Esophagus (tissue), 2 donors: ENCODE measurements around the gene SDR42E2. TPM values are rescaled to one million over a fixed set of nuclear protein-coding genes. Genes with fewer than 3 reads are reported as not detected.
"Not testable (repeated sequence)": the region's sequence is repeated elsewhere in the genome, so short reads cannot be mapped to it uniquely, and the experiment has no call there.

Experiments used
- H3K27ac ChIP-seq, 2 donors: one replicate each; pipeline ENCODE4 v1.5.1; 2013; ENCODE audit warnings: low read depth in 2 of 2, mild to moderate bottlenecking in 2 of 2, inconsistent platforms in 1 of 2, low read length in 1 of 2, moderate library complexity in 1 of 2
- H3K27me3 ChIP-seq, 2 donors: one replicate each; pipeline ENCODE4 v1.6.1; 2013; ENCODE audit warnings: low read length in 2 of 2, control low read depth in 1 of 2, mild to moderate bottlenecking in 1 of 2; ENCODE audit not compliant: insufficient read depth in 2 of 2, control insufficient read depth in 1 of 2
- H3K36me3 ChIP-seq, 2 donors: one replicate each; pipeline ENCODE4 v1.6.1; 2013; ENCODE audit warnings: low read length in 1 of 2; ENCODE audit not compliant: control insufficient read depth in 2 of 2, insufficient read depth in 2 of 2
- H3K4me1 ChIP-seq, 2 donors: one replicate each; pipeline ENCODE4 v1.6.1; 2013; ENCODE audit warnings: low read length in 1 of 2; ENCODE audit not compliant: control insufficient read depth in 2 of 2, insufficient read depth in 2 of 2
- H3K4me3 ChIP-seq, 2 donors: one replicate each; pipeline ENCODE4 v1.5.1; 2013; ENCODE audit warnings: low read length in 2 of 2, mild to moderate bottlenecking in 2 of 2, low read depth in 1 of 2, moderate library complexity in 1 of 2
- H3K9me3 ChIP-seq, 2 donors: one replicate each; pipeline ENCODE4 v1.6.1; 2013; ENCODE audit warnings: mild to moderate bottlenecking in 2 of 2, low read depth in 1 of 2, low read length in 1 of 2, moderate library complexity in 1 of 2; ENCODE audit not compliant: control insufficient read depth in 2 of 2, insufficient read depth in 1 of 2
- WGBS, 2 donors: extraction: QIAGEN DNeasy Blood & Tissue Kit; methylation state at CpG; one replicate each; pipeline ENCODE4 v1.1.7; 2013; 5-methylcytosine and 5-hydroxymethylcytosine counted together
- polyA plus RNA-seq, 2 donors: library from polyadenylated mRNA; stranded (reverse); fragments of 200-250 nt; gene quantifications; one replicate each; pipeline ENCODE4 v1.2.3, GENCODE V29; 2013
- donor health status: healthy with polysubstance abuse.
- donor health status: Bipolar disorder and iron deficiency.

Gene SDR42E2
- polyA plus RNA-seq, 2 donors, result 0.04 TPM; not detected in 1

DNA sequence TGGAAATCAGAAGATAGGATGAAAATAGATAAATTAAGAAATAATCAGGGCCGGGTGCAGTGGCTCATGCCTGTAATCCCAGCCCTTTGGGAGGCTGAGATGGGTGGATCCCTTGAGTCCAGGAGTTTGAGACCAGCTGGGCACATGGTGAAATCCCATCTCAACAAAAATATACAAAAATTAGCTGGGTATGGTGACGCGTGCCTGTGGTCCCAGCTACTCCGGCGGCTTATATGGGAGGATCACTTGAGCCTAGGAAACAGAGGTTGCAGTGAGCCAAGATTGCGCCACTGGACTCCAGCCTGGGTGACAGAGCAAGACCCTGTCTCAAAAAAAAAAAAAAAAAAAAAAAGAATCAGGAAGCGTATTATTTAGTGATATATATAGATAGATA lies 54.5 kb downstream of the SDR42E2 start:
- not testable (repeated sequence) for H3K27ac ChIP-seq, H3K4me3 ChIP-seq, H3K9me3 ChIP-seq, H3K36me3 ChIP-seq, H3K27me3 ChIP-seq, H3K4me1 ChIP-seq
- WGBS, 2 donors, result 88 to 94% methylated on average over 7 of the region's 7 CpGs

DNA sequence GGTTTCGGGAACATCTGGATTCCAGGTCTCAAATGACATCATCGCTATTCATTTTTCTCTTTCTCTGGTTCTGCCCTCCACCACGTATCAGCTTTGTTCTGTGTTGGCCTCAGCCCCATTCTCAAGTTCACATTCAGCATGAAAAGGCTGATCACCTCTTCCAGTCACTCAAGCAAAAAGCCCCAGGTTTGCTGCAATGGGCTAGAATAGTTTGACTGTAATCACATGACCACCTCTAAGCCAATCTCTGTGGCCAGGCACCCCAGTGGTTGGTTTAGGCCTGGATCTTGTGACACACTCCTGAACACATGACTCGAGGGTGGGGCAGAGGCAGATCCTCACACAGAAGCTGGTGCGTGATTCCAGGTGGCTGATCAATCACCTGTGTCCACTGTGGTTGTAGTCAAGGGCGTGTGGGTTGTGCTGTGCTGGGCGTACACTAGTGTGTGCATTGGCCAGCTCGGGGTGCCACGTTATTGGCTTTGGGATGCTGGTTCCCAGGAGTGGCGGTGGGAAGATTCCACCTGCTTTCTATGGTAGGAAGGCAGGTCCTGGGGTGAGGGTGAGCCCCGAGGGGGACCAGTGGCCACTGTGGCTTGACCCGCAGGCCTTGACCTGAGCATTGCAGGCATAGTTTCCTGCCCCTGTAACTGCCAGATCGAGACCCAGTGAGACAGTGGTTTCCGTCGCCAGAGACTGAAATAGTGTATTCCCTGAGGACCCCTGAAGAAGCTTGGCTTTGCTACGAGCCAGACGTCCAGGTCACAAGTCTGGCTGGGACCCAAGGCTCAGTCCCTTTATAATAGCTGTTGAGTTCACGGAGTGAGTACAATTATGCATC lies 55.8 kb downstream of the SDR42E2 start:
- Histone ChIP-seq H3K4me1 (peaks cover 0 to 4% of the 10 kb centered on the region in 2 donors), H3K4me3 (no peak overlapping the region), H3K36me3 (peaks cover 0 to 7% of the 10 kb centered on the region in 2 donors), H3K27me3 (no peaks in the 10 kb centered on the region), H3K9me3 (no peaks in the 10 kb centered on the region), H3K27ac (peak overlapping the region in 1 of 2 donors; percentile 5)
- 78 to 82% methylated on average over 18 of the region's 18 CpGs for WGBS, 2 donors

DNA sequence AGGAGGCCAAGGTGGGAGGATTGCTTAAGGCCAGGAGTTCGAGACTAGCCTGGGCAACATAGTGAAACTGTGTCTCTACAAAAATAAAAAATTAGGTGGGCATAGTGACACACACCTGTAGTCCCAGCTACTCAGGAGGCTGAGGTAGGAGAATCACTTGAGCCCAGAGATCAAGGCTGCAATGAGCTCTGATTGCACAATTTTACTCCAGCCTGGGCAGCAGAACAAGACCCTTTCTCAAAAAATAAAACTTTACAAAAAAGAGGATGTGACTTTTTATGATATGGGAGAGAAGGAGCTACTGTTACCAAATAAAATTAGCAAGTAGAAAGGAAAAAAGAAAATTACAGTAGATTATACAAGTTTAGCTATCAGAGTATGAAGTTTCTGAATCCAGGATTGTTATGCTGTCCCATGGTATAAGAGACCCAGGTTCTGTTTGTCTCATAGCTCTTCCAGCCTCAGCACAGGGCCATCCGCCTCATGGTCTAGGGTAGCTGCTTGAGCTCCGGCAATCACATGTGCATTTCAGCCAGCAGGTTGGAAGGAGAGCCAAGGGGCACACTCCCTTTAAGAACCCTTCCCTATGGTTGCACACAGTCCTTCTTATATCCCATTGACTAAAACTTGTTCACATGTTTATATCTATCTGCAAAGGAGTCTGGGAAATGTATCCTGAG lies 57.2 kb downstream of the SDR42E2 start:
- H3K36me3 ChIP-seq, result peaks cover 0 to 7% of the 10 kb centered on the region in 2 donors

DNA sequence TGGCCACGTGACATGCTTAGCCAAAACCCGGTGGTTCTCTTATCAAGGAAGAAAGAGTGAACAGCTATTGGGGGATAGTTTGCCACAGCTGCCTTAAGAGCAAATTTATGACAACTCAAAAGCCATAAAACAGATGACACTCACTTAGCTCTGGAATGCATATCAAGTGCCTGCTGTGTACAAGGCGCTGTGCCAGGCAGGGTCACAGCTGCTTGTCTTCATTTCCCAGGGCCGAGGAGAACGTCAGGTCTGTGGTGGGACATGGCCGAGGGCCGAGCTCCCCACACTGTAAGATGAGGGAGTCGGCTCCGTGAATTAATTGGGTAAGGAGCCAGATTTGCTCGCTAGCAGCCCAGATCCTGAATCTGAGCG lies 57.7 kb downstream of the SDR42E2 start:
- no peaks in the 10 kb centered on the region for H3K27me3 ChIP-seq
- 69 to 76% methylated on average over 11 of the region's 11 CpGs for WGBS, 2 donors
- no peaks in the 10 kb centered on the region for H3K9me3 ChIP-seq
- peaks cover 0 to 7% of the 10 kb centered on the region in 2 donors for H3K36me3 ChIP-seq
- no peak overlapping the region for H3K4me3 ChIP-seq
- no peak overlapping the region for H3K27ac ChIP-seq
- H3K4me1 ChIP-seq, result peaks cover 0 to 4% of the 10 kb centered on the region in 2 donors

More for the DNA sequence above, 57.2 kb downstream of the SDR42E2 start:
- 93 to 98% methylated on average over 3 of the region's 3 CpGs for WGBS, 2 donors
- H3K4me3 ChIP-seq, result no peak overlapping the region
- no peak overlapping the region for H3K27ac ChIP-seq
- no peaks in the 10 kb centered on the region for H3K27me3 ChIP-seq
- peaks cover 0 to 4% of the 10 kb centered on the region in 2 donors for H3K4me1 ChIP-seq
- H3K9me3 ChIP-seq, result no peaks in the 10 kb centered on the region

DNA sequence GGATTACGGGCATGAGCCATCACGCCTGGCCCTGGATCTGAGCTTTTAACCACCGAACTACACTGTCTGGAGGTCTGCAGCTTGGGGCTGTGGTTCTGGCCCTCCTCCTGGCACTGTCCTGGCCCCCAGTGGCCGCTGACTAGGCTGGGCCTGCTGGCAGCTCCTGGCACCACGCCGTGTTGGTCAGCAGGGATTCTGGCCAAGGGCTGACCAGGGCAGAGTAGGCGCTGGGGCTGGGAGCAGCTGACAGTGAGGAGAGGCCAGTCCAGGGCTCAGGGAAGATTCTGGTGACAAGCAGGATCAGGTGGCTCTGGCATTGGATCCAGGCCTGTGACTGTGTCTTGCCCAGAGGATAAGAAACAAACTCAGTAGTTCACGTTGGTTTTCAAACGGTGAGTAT lies 58.4 kb downstream of the SDR42E2 start:
- Histone ChIP-seq H3K27me3 (no peaks in the 10 kb centered on the region), H3K4me1 (peaks cover 0 to 4% of the 10 kb centered on the region in 2 donors), H3K9me3 (no peaks in the 10 kb centered on the region), H3K4me3 (no peak overlapping the region), H3K36me3 (peaks cover 0 to 7% of the 10 kb centered on the region in 2 donors), H3K27ac (peak overlapping the region in 1 of 2 donors; percentile 44)
- 65 to 71% methylated on average over 9 of the region's 9 CpGs for WGBS, 2 donors

DNA sequence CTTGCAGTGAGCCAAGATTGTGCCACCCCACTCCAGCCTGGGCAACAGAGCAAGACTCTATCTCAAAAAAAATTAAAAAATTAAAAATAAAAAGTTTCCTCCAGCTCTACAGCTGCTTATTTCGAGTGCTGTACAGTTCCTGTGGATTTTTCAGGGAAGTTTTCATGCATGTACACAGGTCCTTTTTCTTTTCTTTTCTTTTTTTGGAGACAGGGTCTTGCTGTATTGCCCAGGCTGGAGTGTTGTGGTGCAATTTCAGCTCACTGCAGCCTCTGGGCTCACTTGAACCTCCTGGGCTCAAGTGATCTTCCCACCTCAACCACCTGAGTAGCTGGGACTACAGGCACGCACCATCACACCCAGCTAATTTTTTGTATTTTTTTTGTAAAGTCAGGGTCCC lies 59.7 kb downstream of the SDR42E2 start:
- 93 to 96% methylated on average over 2 of the region's 2 CpGs for WGBS, 2 donors
- peaks cover 0 to 4% of the 10 kb centered on the region in 2 donors for H3K36me3 ChIP-seq
- no peak overlapping the region for H3K4me3 ChIP-seq
- no peak overlapping the region for H3K27ac ChIP-seq
- no peaks in the 10 kb centered on the region for H3K27me3 ChIP-seq
- no peaks in the 10 kb centered on the region for H3K9me3 ChIP-seq
- H3K4me1 ChIP-seq, result peaks cover 0 to 4% of the 10 kb centered on the region in 2 donors

DNA sequence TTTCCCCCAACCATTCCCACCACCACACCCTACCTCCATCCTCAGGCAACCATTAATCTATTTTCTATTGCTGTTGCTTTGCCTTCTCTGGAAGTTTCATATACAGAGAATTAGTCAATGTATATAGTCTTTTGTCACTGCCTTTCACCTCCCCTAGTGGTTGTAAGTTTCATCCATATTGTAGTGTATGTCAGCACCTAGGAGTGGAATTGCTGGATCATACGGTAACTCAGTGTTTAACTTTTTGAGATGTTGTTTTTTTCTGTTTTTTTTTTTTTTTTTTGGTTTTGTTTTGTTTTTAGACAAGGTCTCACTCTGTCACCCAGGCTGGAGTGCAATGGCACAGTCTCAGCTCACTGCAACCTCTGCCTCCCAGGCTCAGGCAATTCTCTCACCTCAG lies 60.7 kb downstream of the SDR42E2 start:
- Histone ChIP-seq H3K9me3 (no peaks in the 10 kb centered on the region), H3K27me3 (no peaks in the 10 kb centered on the region), H3K27ac (no peak overlapping the region), H3K36me3 (peaks cover 0 to 4% of the 10 kb centered on the region in 2 donors), H3K4me1 (peaks cover 0 to 4% of the 10 kb centered on the region in 2 donors), H3K4me3 (no peak overlapping the region)
- 92 to 94% methylated on average over 1 of the region's 1 CpG for WGBS, 2 donors

DNA sequence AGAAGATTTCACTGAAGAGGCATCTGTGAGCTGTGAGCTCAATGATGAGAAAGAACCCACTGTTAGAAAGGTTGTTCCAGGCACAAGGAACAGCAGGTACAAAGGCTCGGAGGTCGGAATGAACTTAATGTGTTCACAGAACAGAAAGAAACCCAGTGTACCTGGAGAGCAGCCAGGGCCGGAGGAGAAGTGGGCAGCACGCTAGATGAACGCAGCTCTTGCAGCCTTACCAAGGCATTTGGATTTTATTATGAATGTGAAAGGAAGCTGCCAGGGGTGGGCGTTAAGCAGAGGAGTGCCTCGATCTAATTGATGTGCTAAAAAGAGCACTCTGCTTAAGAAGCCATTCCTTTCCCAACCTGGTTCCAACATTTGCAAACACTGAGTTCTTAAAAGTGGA lies 62.8 kb downstream of the SDR42E2 start:
- no peaks in the 10 kb centered on the region for H3K27me3 ChIP-seq
- no peak overlapping the region for H3K4me3 ChIP-seq
- WGBS, 2 donors, result 71 to 76% methylated on average over 7 of the region's 7 CpGs
- H3K4me1 ChIP-seq, result no peaks in the 10 kb centered on the region
- H3K36me3 ChIP-seq, result no peaks in the 10 kb centered on the region
- H3K9me3 ChIP-seq, result no peaks in the 10 kb centered on the region
- no peak overlapping the region for H3K27ac ChIP-seq

DNA sequence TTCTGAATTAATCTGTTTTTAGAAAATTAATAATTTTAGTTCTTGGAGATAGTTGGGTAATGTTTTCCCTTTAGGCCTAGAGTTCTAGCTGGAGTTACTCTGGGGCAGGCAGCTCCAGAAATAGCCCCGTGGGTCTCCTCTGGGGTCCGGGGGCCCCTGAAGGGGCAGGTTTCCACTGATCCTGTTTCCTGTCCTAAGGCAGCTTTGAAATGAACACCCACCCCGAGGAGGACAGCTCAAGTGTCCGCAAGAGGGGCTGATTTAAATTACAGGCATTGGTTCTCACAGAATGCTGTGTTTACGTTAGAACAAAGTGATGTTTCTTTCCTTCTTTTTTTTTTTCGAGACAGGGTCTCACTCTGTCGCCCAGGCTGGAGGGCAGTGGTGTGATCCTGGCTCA lies 67.6 kb downstream of the SDR42E2 start:
- WGBS, 2 donors, result 64 to 67% methylated on average over 7 of the region's 7 CpGs

More for the DNA sequence above, 67.6 kb downstream of the SDR42E2 start:
- H3K4me3 ChIP-seq, result no peak overlapping the region
- no peaks in the 10 kb centered on the region for H3K27me3 ChIP-seq
- no peak overlapping the region for H3K27ac ChIP-seq
- H3K9me3 ChIP-seq, result no peaks in the 10 kb centered on the region
- H3K4me1 ChIP-seq, result no peaks in the 10 kb centered on the region
- H3K36me3 ChIP-seq, result no peaks in the 10 kb centered on the region
